G401 (cell line): Measurements from ENCODE around the gene AWAT1. TPM values are rescaled to one million over a fixed set of nuclear protein-coding genes. Genes with fewer than 3 reads are reported as not detected.
"Not testable (repeated sequence)": the region's sequence is repeated elsewhere in the genome, so short reads cannot be mapped to it uniquely, and the experiment has no call there.

Experiments
- DNase-seq: peaks from one replicate; pipeline ENCODE4 v3.0.0-alpha.2; 2015; ENCODE audit warnings: low spot score
- in situ Hi-C: cut with HindIII; loops from 2 replicates; pipeline ENCODE4 v1.10.0; 2016; ENCODE audit warnings: low sequenced_read_pairs, mixed read lengths
- total RNA-seq: library from RNA; depleted of rRNA; stranded (reverse); fragments of >200 nt; shearing (Covaris generic); gene quantifications from 2 replicates; pipeline ENCODE4 v1.2.3, GENCODE V29; 2014; rRNA removed

AWAT1 gene
- total RNA-seq: not detected in 2 replicates

DNA sequence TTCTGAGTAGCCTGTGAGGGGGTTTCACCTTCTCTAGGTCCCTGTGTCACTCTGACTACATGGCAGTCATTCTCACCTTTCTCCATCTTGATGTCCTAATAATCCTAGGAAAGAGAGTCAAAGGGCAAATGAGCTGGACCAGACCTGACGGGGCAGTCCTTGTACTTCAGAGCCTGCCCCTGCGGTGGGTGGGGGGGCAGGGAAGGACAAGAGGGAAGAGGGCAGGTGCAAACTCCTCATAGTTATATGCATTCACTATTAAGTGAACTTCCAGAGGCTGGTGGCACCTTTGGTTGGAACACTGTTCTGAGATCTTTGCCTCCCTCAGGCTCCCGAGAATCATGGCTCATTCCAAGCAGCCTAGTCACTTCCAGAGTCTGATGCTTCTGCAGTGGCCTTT lies at the start of gene AWAT1:
TSS of gene AWAT1 (plus strand) at position 301 of the 400 bp plus-strand sequence. CDS start at position 342, 41 bp downstream.
- in situ Hi-C loops: no loop called here
- no peak for DNase-seq

DNA sequence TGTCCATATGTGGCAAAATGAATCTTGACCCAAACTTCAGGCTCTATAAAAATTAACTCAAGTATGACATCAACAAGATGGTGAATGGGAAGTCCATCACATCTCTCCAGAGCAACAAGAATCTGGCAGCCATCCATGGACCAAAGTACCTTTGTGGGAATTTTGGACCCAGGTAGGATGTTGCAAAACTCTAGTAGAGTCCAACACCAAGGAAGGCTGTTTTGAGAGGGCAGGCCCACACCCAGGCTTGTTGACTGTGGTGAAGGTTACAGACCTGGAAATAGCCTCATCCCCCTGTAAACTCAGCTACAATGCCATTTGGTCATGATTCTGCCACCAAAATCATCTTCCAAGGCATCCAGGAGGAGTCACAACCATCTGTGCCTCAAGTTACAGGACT lies 44.2 kb upstream of the AWAT1 start:
- DNase-seq: no peak
- in situ Hi-C loops: no loop called here

DNA sequence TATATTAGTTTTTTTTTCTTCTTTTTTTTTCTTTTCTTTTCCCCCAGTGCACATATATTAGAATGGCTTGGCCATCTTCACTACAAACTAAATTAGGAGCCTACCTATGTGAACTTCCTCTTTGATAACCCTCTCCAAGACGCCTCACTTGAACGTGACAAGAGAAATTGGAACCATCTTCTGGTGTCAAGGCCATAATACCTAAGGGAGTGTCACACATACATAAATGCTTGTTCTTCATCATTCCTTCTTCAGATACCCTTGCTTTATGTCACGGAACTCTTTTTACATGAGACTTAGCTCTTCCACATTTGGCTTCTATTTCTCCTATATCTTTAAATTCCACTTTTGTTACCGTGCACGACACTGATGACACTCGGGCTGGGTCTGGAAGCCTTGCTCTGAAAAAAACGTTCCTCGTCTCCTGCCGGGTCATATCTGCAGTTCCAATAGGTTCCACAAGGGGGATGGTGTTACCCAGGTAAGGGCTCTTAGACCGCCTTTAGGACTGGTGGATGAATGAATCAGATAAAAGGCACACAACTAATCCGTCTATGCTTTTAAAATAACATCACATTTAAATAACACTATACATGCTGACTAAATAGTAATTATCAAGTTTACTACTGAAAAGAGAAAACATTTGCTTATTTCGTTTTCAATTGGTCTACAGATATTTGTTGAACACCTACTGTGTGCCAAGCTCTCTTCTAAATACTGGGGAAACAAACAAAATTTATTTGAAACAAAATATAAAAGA lies 37.3 kb upstream of the AWAT1 start:
- DNase-seq: peak; percentile 24
- in situ Hi-C loops: no loop called here

DNA sequence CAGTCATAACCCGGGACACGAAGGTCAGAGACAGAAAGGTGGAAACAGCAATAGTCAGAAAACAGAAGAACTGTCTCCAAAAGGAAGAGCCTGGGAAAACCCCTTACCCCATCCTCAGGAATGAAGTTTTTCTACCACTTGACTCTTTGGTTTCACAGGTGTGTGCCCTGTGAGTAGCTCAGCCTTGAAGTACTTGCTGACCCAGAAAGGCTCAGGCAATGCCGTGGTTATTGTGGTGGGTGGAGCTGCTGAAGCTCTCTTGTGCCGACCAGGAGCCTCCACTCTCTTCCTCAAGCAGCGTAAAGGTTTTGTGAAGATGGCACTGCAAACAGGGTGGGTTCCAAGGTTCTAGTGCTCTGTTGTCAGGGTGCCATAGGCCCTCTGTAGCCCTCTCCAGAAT lies 32.7 kb upstream of the AWAT1 start:
- in situ Hi-C loops: no loop called here
- no peak for DNase-seq

DNA sequence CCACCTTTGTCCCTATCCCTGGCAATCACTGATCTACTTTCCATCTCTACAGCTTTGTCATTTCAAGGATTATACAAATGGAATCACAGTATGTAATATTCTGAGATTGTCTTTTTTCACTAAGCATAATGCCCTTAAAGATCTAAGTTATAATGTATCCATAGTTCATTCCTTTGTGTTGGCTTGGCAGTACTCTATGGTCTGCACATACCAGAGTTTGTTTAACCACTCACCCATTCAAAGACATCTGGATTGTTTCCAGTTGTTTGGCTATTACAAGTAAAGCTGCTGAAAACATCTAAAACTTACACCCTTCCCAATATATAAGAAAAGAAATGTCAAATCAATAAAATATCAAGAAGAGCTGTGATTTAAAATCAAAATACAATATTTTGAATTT lies 26.0 kb upstream of the AWAT1 start:
- in situ Hi-C loops: no loop called here
- DNase-seq: no peak

DNA sequence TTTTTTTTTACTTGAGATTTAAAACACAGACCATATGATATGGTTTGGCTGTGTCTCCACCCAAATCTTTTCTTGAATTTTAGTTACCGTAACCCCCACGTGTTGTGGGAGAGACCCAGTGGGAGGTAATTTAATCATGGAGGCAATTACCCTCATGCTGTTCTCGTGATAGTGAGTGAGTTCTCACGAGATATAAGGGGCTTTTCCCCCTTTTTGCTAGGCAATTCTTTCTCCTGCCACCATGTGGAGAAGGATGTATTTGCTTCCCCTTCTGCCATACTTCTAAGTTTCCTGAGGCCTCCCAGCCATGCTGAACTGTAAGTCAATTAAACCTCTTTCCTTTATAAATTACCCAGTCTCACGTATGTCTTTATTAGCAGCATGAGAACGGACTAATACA lies 24.9 kb upstream of the AWAT1 start:
- in situ Hi-C loops, DNase-seq: not testable (repeated sequence)

DNA sequence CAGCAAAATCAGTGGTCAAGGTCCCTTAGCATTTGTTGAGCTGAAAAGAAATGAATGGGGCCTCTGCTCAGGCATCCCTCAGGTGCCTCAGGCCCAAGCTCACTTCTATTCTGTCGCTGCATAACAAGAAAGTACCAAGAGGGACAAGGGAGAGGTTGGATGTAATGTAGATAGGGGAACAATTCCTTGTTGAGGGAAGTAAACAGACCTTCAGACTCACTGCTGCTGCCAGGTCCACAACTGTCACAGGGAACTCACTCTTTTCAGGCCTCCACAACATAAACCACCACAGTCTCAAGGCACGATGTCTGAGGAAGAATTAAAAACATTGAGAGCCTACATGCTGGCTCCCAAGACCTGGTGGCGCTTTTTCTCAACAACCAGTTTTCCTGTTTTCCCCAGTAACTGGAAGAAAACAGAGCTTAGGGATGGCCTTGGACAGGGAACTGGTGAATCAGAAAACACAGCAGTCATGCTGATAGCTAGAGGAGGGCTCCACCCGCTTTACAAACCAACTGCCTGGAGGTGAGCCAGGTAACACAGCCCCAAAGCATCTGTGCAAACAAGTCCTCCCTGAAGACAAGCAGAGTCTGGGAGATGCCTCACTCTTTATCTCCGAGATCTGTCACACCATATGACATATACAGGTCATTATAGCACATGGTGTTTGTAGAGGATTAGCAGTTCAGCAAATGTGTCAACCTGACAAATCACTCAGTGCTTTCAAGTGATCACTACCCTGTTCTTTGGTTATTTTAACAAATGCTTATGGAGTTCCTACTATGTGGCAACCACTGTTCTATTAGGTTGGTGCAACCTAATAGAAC lies 14.3 kb upstream of the AWAT1 start:
- DNase-seq: no peak
- in situ Hi-C loops: no loop called here

DNA sequence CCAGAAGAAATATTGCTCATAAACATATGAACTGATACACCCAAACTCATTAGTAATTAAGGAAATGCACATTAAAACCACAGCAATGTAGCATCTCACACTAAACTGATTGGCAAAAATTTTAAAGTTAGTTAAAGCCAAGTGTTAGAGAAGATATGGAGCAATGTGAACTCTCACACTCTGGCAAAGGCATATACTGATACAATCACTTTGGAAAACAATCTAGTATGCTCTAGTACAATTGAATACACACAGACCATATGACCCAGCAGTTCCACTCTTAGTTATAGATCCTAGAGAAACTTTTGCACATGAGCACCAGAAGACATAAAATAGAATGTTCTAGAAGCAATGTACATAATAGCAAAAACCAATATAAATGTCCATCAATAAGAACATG lies 8.4 kb upstream of the AWAT1 start:
- in situ Hi-C loops: no loop called here
- DNase-seq: no peak

DNA sequence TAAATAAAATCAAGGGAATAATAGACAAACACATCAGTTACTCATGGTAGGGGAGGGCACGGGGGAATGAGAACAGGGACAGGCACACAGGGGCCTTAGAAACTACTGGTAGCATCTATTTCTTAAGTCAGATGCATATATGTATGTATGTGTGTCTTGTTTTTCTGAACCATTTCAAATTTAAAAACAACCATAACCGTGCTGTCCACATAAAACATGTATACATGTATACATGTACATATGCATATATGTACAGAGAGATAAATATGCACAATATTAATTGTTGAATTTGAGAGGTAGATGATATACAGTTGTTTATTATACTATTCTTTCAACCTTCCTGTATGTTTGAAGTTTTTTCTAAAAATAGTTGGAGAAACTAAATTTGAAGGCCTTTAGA lies 7.8 kb upstream of the AWAT1 start:
- no peak for DNase-seq
- in situ Hi-C loops: no loop called here

DNA sequence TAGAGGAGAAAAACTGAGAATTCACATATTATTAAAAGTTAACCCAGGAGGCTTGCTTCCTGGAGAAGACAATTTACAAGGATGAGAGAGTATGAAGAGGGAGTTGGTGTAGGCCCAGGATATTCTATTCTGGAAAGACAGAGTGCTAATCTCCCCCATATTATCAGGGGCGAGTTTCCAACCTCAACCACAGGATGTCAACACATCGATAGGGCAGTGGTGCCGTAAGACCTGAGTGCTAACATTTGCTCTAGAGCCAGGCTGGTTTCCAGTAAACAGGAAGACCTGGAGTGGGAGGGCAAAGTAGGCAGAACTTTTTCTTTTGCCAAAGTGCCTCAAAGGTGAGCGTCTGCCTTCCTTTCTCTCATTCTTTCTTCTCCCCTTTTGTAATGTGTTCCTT lies 2.8 kb upstream of the AWAT1 start:
- in situ Hi-C loops: no loop called here
- no peak for DNase-seq

DNA sequence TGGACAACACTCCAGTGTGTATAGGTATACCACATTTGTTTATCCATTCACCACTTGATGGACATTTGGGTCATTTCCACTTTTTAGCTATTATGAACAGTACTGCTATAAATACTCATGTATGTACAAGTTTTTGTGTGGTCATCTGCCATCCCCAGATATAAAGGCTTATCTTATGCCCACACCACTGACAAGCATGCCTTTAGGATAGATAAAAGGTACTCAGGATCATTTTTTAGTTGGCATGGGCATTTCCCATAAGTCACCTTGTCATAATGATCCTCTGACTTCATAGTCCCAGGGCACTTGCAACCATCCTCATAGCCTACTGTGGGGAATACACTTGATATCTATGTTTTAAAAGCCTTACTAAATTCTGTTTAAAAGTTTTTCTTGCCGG lies 6.3 kb downstream of the AWAT1 start:
- no peak for DNase-seq
- in situ Hi-C loops: no loop called here

DNA sequence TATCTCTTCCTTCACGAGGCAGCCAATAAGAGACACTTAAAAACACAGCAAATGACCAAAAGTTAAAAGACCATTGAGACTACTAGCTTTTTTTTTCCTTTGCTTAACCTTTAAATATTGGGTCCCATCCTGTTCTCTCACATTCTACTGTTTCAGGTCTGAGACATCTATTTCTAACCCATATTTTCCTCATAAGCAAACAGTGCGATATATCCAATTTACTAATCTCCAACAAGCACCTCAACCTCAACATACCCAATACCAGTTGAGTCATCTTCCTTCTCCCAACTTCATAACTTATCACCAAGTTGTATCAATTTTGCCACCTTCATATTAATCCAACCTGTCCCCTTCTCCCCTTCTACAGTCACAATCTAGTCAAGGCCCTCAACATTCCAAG lies 7.0 kb downstream of the AWAT1 start:
- DNase-seq: no peak
- in situ Hi-C loops: no loop called here

DNA sequence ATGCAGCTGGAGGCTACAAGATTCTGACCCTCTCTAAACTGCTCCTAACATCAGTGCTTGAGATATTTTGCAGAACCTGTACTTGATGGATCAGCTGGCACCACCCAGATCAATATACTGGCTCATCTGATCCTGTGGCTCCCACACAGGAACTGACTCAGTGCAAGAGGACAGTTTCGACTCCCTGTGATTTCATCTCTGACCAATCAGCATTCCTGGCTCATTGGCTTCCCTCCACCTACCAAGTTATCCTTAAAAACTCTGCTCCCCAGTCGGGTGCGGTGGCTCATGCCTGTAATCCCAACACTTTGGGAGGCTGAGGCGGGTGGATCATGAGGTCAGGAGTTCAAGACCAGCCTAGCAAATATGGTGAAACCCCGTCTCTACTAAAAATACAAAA lies 9.1 kb downstream of the AWAT1 start:
- DNase-seq, in situ Hi-C loops: not testable (repeated sequence)

DNA sequence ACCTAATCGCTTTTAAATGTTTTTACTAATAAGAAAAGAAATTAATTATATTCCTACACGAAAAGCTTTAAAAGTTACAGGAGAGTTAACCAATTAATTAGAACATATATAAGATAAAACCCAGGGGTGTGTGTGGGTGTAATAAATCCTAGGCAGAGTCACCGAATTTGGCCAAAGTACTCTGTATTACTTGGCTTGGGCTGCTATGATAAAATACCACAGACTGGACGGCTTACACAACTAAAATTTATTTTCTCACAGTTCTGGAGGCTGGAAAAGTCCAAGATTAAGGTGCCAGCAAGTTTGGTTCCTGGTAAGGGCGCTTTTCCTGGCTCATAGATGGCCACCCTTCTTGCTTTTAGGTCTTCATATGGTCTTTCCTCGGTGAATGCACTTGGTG lies 10.4 kb downstream of the AWAT1 start:
- DNase-seq: no peak
- in situ Hi-C loops: no loop called here

DNA sequence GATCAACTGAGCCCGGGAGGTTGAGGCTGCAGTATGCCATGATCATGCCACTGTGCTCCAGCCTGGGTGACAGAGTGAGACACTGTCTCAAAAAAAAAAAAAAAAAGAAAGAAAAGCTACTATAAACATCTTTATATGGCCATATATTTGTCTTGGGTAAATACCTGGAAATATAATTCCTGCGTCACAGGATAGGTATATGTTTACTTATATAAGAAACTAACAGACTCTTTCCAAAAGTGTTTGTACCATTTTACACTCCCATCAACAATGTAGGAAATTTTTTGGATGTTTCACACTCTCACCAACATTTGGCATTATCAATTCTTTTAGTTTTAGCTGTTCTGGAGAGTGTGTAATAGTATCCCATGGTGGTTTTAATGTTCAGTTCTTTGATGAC lies 12.8 kb downstream of the AWAT1 start:
- in situ Hi-C loops: no loop called here

DNA sequence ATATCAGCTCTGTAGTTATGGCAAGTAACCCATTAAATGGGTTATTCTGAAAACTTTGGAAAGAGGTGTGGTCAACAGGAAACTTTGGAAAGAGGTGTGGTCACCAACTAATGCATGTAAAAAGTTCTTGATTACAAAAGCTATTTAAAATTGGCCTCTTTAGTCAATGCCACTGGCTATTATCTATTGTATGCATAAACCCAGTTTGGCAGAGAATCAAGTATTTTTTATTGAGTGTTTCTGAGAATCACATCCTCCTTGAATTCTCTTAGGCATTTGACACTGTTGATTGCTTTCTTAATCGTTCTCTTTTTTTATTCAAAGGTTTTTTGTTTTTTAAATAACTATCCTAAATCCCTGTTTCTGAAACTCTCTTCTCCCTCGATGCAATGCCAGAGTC lies 18.0 kb downstream of the AWAT1 start:
- in situ Hi-C loops: no loop called here
- DNase-seq: no peak

More for the DNA sequence above, 12.8 kb downstream of the AWAT1 start:
- no peak for DNase-seq

DNA sequence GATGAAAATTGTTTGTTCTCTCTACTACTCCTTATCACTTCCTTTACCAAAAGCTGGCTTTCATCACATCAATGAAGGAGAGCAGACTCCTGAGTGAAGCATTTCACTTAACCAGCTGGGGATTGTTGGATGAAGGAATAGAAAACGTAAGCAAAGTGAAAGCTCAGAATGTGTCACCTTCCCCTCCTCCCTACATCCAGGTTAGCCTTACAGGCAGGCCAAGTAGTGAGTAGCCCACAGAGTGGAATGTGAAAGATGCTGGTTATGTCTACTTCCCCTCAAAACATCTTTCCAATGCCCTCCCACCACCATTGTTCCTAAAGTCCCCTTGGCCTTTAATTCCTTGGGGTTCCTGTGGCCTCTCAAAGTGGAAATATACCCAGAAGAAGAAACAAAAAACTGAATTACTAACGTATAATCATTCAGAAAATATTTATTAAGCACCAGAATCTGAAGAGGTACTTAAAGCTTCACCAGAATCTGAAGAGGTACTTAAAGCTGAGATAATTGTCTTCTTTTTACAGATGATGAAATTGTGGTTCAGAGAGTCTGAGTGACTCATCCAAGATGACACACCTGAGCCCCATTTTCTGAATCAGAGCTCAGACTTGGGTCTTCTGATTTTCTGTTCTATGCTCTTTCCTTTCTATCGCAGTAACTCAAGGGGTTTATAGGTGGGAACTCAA lies 19.1 kb downstream of the AWAT1 start:
- in situ Hi-C loops: no loop called here

DNA sequence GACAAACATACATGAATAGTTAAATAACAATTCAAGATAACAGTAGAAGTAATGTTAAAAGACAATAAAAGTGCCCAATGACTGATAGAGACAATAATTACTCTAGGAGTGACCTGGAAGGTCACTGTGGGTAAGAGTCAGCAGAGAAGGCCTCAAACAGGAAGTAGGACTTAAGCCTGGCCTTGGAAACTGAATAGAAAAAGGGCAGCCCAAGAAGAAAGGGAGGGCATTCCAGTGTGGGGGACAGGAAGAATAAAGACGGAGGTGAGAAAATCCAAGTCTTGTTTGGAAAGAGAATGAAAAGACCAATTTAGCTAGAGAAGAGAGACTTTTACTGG lies 19.6 kb downstream of the AWAT1 start:
- in situ Hi-C loops: no loop called here
- no peak for DNase-seq

More for the DNA sequence above, 19.1 kb downstream of the AWAT1 start:
- DNase-seq: no peak

DNA sequence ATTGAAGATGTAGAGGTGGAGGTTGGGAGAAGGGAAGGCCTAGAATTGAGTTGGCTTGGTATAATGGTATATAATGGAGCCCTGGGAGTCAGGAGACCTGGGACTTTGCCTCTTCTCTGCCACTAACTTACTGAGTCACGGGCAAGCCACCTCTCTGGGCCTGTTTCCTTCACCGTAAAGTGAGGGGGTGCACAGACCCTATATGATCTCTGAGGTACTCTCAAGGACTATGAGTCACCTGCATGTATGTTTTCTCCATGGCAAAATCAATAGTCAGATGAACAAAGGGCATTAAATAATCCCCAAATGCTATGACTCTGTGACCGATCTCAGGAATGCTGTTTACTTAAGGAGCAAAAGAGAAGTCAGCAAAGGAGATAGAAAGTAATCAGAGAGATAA lies 20.5 kb downstream of the AWAT1 start:
- in situ Hi-C loops: no loop called here
- no peak for DNase-seq

DNA sequence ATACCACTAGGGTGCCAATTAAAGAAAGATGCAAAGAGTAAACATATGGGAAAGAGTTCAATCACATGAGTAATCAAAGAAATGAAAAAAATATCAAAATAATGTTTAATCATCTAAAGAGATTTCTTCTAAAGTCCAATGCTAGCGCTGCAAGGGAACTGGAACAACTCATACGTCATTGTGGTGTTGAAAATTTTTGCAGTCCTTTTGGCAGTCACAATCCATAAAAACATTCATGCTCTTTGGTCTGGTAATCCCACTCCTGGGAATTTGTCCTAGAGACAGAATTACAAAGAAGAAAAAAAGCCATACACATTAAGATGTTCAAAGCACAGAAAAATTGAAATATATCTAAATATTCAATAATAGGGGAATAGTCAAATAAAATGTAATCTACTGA lies 21.0 kb downstream of the AWAT1 start:
- DNase-seq: no peak
- in situ Hi-C loops: no loop called here
